ENCODE measurements around the gene POLE4.

The POLE4 gene, protein sequence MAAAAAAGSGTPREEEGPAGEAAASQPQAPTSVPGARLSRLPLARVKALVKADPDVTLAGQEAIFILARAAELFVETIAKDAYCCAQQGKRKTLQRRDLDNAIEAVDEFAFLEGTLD

DNA sequence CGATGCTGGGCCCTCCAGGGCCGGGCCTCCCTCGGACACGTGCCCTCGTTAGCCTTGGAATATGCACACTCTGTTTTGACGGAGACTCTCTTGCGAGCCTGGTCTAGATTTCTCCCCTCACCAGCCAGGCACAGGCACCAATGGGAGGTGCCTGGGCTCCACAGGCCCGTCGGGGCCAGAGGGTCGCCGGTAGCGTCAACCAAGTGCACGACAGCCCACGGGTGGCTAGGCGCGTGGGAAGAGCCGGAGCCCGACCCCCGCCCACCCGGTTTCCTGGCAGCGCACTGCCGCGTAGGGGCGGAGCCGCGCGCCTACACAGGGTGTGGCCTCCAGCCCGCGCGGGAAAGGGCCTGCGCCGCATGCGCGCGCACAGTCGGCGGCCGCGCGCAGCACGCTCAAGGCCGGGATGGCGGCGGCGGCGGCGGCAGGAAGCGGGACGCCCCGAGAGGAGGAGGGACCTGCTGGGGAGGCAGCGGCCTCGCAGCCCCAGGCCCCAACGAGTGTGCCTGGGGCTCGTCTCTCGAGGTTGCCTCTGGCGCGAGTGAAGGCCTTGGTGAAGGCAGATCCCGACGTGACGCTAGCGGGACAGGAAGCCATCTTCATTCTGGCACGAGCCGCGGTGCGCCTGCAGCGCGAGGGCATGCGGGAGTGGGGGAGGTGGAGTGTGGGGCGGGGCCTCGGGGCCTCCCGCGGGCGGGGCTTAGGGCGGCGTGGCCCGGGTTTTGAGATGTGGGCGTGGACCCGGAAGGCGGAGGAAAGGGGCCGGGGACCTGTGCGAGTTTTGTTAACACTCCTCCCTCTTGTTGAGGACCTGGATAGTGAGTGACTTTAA, at the start of gene POLE4:
Gene POLE4, plus strand, starts transcription at position 370 of the 832 bp plus-strand sequence. Its CDS starts 37 bp downstream, at position 407.
- peak; percentile 82 for DNase-seq (ENCODE audit: low read depth)

DNA sequence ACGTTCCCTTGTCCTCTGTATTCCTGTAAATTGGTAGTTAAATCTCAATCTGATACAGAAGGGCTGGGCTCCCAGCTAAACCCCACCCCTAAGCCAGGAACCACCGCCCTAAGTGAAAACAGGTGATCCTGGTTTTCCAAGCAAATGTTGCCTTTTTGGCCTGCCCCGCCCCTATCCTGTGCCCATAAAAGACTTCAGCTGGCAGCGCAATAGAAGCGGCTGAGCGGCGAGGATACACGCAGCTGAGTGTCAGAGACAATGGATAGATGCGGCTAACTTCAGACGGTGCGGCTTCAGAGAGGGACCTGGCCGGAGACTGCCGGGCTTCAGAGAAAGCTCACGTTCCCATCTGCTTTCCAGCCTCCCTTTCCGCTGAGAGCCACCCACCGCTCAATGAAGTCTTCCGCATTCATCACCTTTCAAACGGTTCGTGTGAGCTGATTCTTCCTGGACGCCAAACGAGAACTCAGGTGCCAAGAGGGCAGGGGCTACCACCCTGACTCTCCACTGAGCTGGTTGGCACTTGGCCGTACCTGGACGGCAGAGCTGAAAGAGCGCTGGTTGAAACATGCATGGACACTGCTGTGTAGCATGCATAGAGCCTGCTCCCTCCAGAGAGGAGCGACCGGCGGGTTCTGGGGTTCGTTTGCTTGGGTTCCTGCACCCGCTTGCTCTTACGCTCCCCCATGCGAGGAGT, 49.5 kb upstream of the POLE4 start:
- DNase-seq (ENCODE audit: low read depth) = no peak

DNA sequence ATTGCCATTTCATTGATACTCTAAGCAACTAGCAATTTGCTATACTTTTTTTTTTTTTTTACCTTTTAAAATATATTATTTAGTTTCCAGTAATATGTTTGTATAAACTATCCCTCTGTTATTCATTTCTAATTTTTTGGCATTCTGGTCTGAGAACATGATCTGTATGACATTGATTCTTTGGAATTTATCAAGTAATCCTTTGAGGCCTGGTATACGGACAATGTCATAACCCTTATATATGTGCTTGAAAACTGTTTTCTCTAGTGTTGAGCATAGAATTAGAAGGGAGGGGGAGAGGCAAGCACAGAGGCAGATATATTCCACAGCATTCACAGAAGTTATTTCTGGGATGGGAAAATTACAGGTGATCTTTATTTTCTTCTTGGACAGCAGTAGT, 48.2 kb upstream of the POLE4 start:
- DNase-seq (ENCODE audit: low read depth) = no peak

DNA sequence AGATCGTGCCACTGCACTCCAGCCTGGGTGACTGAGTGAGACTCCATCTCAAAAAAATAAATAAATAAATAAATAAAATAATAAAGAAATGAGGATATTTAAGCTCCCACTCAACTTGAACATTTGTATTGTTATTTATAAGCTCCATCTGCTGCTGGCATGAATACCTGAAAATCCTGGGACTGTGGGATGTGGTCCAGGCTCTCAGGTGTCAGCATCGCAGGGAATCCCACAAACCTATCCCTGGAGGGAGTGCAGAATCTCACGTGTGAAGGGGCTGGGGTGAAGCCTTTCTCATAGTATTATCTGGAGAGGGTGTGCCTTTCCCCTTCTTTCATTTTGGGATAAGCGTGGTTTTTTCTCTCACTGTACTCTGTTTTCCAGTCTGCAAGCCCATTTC, 47.4 kb upstream of the POLE4 start:
- no peak for DNase-seq (ENCODE audit: low read depth)

DNA sequence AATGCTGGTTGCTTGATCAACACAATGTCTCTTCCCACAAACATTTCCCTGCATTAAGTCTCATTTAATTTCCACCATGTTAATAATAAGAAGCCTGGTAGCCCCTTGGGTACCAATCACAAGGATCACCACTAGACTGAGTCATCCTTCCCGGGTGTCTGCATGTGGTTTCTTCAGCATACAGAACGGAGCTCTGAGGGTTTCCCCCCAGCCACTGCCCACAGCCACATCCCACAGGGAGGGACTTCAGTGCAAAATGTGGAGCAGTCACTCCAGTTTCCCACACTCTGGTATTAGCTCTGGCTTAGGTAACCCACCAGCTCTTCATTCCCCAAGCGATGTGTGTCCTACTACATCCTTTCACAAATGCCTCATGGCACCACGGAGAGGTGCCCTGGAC, 42.7 kb upstream of the POLE4 start:
- no peak for DNase-seq (ENCODE audit: low read depth)

DNA sequence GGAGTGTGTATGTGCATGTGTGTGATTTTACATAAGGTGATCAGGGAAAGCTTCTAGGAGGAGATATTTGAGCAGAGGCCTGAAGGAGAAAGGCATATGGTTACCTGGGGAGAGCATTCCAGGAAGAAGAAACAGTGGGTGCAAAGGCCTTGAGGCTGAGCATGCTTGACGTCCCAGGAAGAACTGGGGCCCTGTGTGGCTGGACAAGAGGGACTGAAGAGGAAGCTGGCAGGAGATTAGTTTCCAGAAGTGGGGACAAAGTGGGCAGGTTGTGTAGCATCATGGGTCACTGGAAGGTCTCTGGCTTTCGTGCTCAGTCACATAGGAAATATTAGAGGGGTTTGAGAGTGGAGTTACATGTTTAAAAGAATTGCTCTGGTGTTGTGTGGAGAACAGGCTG, 42.0 kb upstream of the POLE4 start:
- DNase-seq (ENCODE audit: low read depth) = no peak

DNA sequence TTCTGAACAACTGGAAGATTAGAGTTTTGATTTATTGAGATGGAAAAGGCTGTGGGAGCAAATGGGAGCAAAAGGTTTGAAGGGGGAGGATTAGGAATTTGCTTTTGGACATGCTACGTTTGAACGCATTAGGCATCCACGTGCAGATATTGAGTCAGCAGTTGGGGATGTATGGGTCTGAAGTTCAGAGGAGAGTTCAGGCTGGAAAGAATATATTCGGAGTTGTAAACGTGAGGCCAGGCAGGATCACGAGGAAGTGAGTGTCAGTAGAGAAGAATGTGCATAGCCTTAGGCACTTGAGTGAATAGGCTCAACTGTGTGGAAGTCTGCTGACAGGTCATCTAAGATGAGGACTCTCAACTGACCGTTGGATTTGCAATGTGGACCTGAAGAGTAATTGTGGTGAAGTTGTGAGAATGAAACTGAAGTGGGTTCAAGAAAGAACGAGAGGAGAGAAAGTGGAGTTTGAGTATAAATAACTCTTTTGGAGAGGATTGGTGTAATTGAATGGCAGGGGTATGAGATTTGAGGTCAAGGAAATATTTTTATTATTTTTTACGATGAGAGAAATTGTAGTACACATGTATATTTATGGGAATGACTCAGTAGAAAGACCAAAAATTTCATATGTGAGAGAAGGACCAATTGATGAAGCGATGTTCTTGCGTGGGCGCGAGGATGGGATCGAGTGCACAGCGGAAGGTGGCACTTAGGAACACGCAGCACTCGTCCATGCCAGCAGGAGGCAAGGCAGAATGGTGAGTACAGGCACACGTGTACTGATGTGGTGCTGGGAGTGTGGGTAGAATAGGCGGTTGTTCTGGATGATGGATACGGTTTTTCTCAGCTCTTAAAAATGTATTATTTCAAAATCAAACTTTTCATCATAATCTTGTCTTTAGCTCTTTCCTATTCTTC, 40.5 kb upstream of the POLE4 start:
- DNase-seq (ENCODE audit: low read depth) = no peak

DNA sequence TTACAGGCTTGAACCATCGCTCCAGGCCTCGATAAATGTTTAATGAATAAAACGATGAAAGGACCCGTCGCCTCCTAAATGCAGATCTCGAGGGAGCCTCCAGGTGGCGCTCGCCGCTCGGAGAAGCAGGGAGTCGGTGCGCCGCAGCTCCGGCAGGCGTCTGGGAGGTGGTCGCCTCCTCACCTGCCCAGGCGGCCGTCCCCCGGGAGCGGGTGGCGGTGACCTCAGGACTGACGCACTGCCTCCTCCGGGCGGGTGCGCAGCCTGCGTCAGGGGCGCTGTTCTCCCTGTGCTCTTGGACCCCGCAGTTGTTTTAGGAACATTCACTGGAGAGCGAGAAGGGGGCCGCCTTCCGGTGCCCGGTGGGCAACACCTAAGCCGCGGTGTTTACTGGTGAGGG, 38.6 kb upstream of the POLE4 start:
- peak; percentile 23 for DNase-seq (ENCODE audit: low read depth)

DNA sequence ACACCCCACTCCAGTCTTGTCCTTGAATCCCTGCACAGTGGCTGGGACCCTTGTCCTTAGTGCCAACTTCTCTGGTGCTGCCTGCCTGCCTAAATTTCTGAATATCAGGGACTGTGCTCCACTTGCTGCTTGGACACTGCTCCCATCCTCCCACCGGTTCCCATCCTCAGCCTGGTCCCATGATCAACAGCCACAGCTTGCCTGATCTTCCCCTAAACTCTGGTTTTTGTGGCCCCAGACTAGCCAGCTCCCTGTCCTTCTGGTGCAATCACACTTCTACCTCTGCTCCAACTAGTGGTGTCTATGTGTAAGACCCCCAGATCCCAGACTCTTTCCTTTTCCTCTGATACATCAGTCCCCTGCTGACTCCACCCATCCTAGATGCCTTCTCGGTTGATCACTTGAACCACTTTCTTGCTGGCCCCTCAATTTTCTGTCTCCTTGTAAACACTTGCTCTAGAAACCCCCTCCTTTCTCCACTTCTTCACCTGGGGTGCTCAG, 37.2 kb upstream of the POLE4 start:
- no peak for DNase-seq (ENCODE audit: low read depth)

DNA sequence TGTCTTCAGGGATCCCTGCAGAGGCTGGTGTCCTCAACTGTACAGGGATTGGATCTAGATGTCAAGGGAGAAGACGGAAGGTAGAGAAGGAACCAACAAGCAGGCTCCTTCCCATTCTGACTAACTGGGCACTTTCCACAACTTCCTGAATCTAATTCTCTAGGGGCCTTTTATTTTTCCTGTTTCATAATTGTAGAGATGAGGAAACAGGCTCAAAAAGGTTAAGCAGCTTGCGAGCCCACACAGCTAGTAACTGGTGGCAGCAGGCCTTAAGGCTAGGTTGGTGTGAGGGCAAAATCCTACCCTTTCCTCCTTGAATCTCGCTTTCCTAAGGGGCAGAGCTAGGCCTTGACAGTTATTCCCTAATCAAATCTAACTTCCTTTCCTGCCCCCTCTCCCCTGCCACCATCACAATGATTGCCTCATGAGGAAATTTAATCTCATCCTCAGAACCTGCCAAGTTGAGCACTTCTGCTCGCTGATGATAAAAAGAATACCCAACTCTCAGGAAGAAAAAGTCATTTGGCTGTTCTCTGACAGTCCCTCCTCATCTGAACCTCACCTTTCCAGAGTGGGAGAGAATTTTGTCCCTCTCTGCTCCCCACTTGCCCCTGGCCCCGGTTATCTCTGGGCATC, 35.7 kb upstream of the POLE4 start:
- DNase-seq (ENCODE audit: low read depth) = no peak

DNA sequence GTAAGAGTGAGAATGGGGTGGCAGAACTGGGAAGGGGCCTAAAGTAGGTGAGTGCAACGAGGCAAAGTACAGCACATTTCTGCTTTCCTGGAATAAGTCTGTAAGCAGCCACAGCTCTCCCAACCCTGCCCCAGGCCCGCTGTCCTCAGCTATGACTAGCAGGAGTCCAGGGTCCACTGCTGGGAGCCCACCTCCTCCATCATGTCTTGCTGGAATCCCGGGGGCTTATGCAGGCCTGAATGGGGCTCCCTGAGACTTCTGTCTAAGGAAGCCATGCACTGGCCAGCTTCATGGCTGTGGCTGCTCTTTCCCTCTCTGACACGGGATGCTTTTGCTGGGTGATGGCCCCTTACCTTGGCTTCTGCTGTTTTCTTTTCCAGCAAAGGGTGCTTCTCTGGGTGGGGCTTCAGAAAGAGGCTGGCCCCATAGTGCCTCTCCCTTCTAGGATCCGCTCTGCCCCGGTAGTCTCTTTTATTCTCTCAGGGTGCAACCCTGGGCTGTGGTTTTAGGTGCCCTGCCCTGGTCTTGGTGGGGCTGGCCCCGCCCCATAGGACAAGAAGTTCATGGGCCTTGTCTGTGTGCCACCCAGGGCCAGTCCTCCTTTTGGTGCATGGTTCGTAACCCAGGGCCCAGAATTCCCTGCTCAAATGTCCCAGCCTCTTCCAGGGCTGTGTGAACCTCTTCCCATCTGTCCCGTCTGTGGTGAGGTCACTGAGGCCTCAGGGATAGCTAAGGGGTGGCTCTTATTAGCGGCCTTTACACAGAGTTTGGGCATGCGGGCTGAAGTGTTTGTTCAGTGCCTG, 33.8 kb upstream of the POLE4 start:
- DNase-seq (ENCODE audit: low read depth) = no peak

DNA sequence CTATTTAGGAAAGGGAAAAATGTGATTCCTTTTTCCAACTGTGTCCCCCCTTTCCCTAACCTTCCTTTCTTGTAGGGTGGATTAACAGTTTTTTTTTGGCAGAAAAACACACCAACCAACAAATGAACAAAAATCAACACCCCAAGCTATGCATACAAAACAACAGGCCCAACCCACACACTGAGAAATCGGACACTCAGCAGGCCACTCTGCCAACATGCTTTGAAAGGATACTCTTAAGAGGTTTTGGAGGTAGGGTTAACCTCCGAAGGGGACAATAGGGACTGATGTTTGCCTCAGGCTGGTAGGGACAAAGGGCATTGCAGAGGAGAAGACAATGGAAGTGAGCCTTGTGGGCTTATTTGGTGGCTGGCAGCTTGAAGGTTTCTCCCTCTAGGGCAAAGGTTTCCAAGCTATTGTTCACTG, 33.1 kb upstream of the POLE4 start:
- no peak for DNase-seq (ENCODE audit: low read depth)

DNA sequence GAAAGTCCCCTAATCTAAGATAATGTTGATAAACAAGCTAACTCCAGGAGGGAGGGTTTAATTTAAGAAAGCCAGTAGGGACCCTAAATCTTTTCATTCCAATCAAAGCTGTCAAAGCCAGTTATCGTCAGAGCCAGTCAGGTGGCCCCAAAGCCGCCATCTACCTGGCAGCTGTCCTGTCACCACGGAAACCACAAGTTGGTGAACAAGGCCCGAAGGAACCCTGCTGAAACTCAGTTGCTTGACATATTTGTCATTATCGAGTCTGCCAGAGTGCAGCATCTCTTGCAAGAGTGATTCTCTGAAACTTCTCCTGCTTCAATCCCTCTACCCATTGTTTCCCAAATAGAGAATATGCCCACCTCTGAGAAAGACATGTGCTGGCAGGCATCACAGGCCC, 30.8 kb upstream of the POLE4 start:
- no peak for DNase-seq (ENCODE audit: low read depth)

DNA sequence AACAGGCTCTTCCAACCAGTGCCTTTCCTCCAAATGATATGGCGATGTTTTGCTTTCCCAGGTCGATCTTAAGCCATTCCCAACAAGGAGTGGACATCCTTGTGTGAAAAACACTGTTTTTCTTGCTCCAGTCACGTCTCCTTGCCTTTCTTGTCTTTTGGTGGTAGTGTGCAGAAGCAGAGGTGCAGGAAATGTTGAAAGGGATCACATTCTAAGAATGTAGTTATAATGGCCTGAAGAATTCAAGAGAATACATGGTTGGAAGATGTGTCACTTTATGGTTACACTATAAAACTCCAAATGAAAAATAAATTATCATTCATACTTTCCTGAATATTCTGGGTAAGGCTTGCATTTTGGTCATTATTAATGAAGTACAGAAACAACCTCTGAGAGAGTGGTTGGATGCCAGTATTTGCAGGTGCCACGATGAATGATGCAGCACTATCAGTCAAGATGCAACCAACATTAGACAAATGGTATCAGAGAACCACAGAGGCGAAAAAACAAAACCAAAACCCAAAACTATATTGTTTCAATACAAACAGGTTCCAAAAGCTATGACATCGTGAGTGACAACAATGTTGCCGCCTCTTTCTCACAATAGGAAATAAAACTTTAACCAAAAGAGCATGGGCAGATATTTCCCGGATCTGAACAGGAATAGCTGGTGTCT, 27.5 kb upstream of the POLE4 start:
- DNase-seq (ENCODE audit: low read depth) = no peak

DNA sequence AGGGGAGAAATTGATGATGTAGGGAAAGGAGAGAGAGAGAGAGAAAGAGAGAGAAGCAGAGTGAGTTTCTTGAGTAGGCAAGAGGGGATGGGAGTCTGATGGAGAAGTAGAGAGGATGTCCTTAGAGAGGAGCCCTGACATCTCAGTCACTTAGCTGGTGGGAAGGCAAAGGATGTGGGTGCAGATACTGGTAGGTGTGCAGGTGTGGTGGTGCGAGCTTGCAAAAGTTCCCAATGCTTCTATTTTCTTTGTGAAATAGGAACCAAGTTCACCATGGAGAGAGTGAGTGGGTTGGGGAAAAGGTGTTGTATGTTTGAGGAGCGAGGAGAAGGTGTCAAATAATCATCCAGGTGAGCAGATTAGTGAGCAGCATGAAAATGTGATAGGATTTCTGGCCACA, 26.5 kb upstream of the POLE4 start:
- no peak for DNase-seq (ENCODE audit: low read depth)

DNA sequence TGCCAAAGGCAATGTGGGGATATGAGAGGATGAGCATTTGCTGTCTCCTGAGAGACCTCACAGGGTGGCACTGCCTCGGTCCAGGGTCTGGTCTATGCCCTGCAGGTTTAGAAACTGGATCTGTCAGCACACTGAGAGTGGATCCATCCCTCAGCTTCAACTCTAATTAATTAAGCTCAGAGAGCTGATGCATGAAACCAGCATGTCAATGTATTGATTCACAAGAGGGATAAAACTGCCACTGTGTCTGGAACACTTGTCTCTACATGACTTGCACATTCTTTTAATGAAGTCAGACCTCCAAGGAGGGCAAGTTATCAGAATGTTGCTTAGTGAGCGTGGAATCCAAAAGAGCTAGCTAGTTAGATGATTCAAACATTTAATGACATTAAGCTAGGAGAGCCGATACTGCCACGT, 22.5 kb upstream of the POLE4 start:
- no peak for DNase-seq (ENCODE audit: low read depth)

DNA sequence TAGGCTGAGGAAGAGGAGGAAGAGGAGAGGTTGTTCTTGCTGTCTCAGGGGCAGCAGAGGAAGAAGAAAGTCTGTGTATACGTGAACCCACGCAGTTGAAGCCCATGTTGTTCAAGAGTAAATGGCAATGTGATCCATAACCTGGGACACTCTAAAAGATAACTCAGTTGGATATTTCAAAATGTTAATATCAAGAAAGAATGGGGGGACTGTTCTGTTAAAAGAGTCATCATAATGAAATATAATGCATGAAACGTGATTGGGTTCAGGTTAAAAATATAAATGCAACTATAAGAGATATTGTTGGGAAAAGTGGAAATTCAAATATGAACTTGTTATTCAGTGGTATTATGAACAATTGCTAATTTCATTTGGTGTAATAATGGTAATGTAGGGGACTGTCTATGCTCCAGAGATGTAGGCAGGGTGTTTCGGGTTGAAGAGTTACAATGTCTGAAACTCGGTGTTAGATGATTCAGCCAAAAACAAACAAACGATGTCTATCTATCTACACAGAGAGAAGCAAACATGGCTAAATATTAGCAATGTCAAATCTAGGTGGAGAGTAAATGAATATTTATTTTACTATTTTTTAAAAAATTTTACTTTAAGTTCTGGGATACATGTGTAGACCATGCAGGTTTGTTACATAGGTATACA, 21.1 kb upstream of the POLE4 start:
- DNase-seq (ENCODE audit: low read depth) = no peak

DNA sequence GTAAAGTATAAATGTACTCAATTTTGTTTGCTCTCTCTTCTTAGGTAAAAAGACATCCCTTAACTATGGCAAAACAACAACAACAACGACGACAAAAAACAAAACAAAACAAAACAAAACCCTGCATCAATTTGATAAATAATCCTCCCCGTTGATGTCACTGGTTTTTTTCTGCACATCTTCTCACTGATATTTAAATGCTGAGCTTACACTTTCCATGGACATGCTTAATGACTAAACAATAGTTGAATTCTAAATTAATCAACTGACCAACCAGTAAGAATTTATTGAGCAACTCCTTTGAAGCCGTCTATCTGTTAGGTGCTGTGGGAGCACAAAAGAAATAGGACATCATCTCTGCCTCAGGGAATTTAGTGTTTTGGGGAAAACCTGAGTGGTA, 20.2 kb upstream of the POLE4 start:
- no peak for DNase-seq (ENCODE audit: low read depth)

Measured in T-helper 22 cell (primary cell).